H1 (cell line): ENCODE results near the gene CDH26. TPM values are rescaled to one million over a fixed set of nuclear protein-coding genes. Genes with fewer than 3 reads are reported as not detected.

Experiments used
- CTBP2 ChIP-seq: IDR thresholded peaks from 2 replicates; pipeline ENCODE4 v1.7.0; 2011; ENCODE audit warnings: borderline replicate concordance, mild to moderate bottlenecking, moderate library complexity, mixed read lengths, low read length; ENCODE audit not compliant: insufficient read depth, insufficient read length
- polyA plus RNA-seq, 7 experiments: library from polyadenylated mRNA; depleted of rRNA in 3 of 7; stranded (reverse) in 5 of 7; unstranded in 2 of 7; fragments of >200 nt in 5 of 7; fragments of 200-250 nt in 2 of 7; gene quantifications; 1 replicate in 5 of 7; 2 replicates in 1 of 7; 4 replicates in 1 of 7; pipeline versions ENCODE4 v1.2.1 to v1.2.3, GENCODE V29; 2011 to 2013; ENCODE audit warnings: missing spikeins in 2 of 7, mixed read lengths in 2 of 7
- total RNA-seq: library from RNA; stranded (reverse); fragmentation: NEBNext Ultra II Directional; extraction: Animal tissue kit (Norgen Biotek cat#: 25700); gene quantifications from 2 replicates; pipeline ENCODE4 v1.2.1, GENCODE V29; 2021

CDH26 gene
- total and polyA plus RNA-seq, 2 of the 8 experiments (the other 6 are each of a cell fraction or from before 2014, with no cell fraction given): 1.5 to 1.7 TPM

DNA sequence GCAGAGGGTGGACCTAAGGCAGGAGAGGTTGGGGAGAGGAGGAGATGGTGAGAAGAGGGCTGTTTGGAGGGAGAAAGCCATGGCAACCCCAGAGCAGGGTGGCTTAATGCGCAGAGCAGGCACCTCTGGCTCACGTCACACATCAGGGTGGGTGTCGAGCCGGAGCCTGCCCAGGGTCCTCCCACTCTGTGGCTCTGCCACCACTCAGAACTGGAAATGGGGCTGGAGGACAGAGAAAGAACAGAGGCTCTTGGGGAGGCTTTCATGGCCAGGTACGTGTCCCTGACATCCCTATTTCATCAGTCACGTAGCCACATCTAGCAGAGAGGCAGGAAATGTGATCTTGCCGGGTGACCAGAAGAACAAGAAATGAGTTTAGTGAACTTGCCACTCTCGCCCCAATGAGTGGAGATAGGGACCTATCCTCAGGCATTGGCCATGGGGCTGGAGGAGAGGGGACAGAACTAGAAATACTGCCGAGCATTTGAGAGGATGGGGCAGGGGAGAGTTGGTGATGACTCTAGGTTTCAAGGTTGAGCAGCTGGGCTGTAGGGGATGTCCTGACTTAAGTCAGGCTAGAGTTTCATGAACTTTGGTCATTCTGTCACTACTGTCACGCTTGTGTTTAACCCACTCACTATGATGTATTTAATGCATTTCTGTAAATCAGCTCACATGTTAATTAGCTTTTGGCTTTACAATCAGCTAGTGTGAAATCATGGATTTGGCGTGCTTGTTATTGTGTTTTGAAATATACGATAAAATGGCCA, 52.7 kb downstream of the CDH26 start (continued):
- TF ChIP-seq CTBP2: no peak
